CD4-positive, alpha-beta T cell (primary cell): ENCODE results near the gene PRTG. TPM values are rescaled to one million over a fixed set of nuclear protein-coding genes. Genes with fewer than 3 reads are reported as not detected.

Source experiments
- ATAC-seq: fragments of 200-7000 bp; cut with Tn5 transposase; one replicate; pipeline ENCODE4 v1.10.0; 2022; ENCODE audit warnings: mild to moderate bottlenecking; ENCODE audit not compliant: poor library complexity
- CTCF ChIA-PET: fragments of 350-600 bp; sonication (Branson Sonifier 250); formaldehyde crosslinking; loops from one replicate; lab custom pipeline; 2021; ENCODE audit warnings: antibody characterized with exemption, inconsistent platforms; lab: Charles Lee
- POLR2A ChIA-PET: fragments of 350-600 bp; sonication (Branson Sonifier 250); formaldehyde crosslinking; loops from one replicate; lab custom pipeline; 2021; ENCODE audit warnings: antibody characterized with exemption, inconsistent platforms; lab: Charles Lee
- DNase-seq, 14 experiments: peaks; one replicate each; pipeline ENCODE4 v3.0.0-alpha.2; 2013 to 2020; ENCODE audit warnings: mixed read lengths in 2 of 14
- H3K27ac ChIP-seq, 2 donors: one replicate each; pipeline versions ENCODE4 v1.5.1 to v1.7.0; 2013; ENCODE audit warnings: low read length in 2 of 2, low read depth in 1 of 2, mild to moderate bottlenecking in 1 of 2
- H3K27me3 ChIP-seq, 2 experiments: 1 replicate in 1 of 2; 2 replicates in 1 of 2; pipeline versions ENCODE4 v1.6.1 to v1.7.0; 2013; ENCODE audit warnings: low read length in 2 of 2, control low read depth in 1 of 2, mild to moderate bottlenecking in 1 of 2, moderate library complexity in 1 of 2; ENCODE audit not compliant: insufficient read depth in 2 of 2, control insufficient read depth in 1 of 2
- H3K36me3 ChIP-seq: one replicate; pipeline ENCODE4 v1.6.1; 2013; ENCODE audit warnings: low read length, control low read depth; ENCODE audit not compliant: insufficient read depth
- H3K4me1 ChIP-seq: one replicate; pipeline ENCODE4 v1.6.1; 2013; ENCODE audit warnings: low read length, control low read depth; ENCODE audit not compliant: insufficient read depth
- H3K4me3 ChIP-seq: one replicate; pipeline ENCODE4 v1.5.1; 2013; ENCODE audit warnings: mild to moderate bottlenecking, low read length, moderate library complexity
- H3K9me3 ChIP-seq, 2 experiments: 1 replicate in 1 of 2; 2 replicates in 1 of 2; pipeline versions ENCODE4 v1.6.1 to v1.7.0; 2013; ENCODE audit warnings: low read length in 2 of 2, mild to moderate bottlenecking in 2 of 2, control low read depth in 1 of 2, moderate library complexity in 1 of 2; ENCODE audit not compliant: control insufficient read depth in 1 of 2, insufficient read depth in 1 of 2
- H3K27ac Mint-ChIP-seq: one replicate; pipeline ENCODE4 v1.8.0; 2020; ENCODE audit warnings: mixed read lengths
- H3K27me3 Mint-ChIP-seq: one replicate; pipeline ENCODE4 v1.8.0; 2021; ENCODE audit warnings: mixed read lengths
- H3K36me3 Mint-ChIP-seq: one replicate; pipeline ENCODE4 v1.8.0; 2021; ENCODE audit warnings: low read depth, mixed read lengths
- H3K4me1 Mint-ChIP-seq: one replicate; pipeline ENCODE4 v1.8.0; 2021; ENCODE audit warnings: low read depth, mixed read lengths
- H3K4me3 Mint-ChIP-seq: one replicate; pipeline ENCODE4 v1.8.0; 2020; ENCODE audit warnings: mild to moderate bottlenecking, mixed read lengths
- H3K9me3 Mint-ChIP-seq: one replicate; pipeline ENCODE4 v1.8.0; 2020; ENCODE audit warnings: mixed read lengths
- intact Hi-C, 2 experiments: fragments of 100-400 bp; cut with DNase I in 1 of 2; cut with micrococcal nuclease in 1 of 2; formaldehyde crosslinking; loops; one replicate each; pipeline versions ENCODE4 v1.15.1 to v1.9.0; 2023 to 2025; cut with DNase I, micrococcal nuclease
- total RNA-seq, 174 experiments: library from RNA in 2 of 174; stranded (reverse) in 2 of 174; gene quantifications; one replicate each; pipeline ENCODE4 v1.2.3 and lab custom pipeline; 2021 to 2026
- TF ChIP-seq, protein P1 (sequence below): fragments of 200-600 bp; IDR thresholded peaks from one replicate; pipeline ENCODE4 v1.8.0; 2022; ENCODE audit warnings: antibody characterized with exemption, mild to moderate bottlenecking

The PRTG gene
- total RNA-seq, 2 experiments from 2014 or later, result not detected

DNA sequence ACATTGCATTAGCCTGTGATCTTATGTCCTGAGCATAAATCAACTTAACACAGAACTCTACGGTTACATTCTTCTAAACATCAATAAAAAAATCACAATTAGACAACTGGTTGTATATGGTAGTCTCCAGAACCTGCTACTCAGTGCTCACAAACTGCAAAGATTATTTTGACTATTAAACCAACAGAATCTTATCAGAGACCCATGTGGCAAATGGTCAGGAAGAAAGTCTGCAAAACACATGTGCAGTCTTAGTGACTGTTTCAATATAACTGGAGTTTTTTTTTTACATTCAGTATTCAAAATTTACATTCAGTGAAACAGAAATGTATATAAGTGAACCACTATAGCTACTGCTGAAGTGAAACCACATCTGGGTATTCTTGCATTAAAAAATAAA, 127.5 kb downstream of the PRTG start:
- no peaks in the 10 kb centered on the region for H3K36me3 ChIP-seq
- no peaks in the 10 kb centered on the region for H3K9me3 ChIP-seq
- CTCF ChIA-PET, result no interaction called here
- Mint-ChIP-seq H3K36me3 (no peaks in the 10 kb centered on the region), H3K27ac (no peak overlapping the region), H3K4me3 (no peak overlapping the region), H3K27me3 (peaks cover 59% of the 10 kb centered on the region), H3K4me1 (no peaks in the 10 kb centered on the region), H3K9me3 (no peaks in the 10 kb centered on the region)
- no peak for ATAC-seq
- POLR2A ChIA-PET, result no interaction called here
- no peaks in the 10 kb centered on the region for H3K4me1 ChIP-seq
- no peak overlapping the region for H3K27ac ChIP-seq
- DNase-seq, result no peak
- no peak overlapping the region for H3K4me3 ChIP-seq
- intact Hi-C loops, result no loop called here
- peaks cover 4 to 32% of the 10 kb centered on the region in 2 experiments for H3K27me3 ChIP-seq
- TF ChIP-seq, protein P1, sequence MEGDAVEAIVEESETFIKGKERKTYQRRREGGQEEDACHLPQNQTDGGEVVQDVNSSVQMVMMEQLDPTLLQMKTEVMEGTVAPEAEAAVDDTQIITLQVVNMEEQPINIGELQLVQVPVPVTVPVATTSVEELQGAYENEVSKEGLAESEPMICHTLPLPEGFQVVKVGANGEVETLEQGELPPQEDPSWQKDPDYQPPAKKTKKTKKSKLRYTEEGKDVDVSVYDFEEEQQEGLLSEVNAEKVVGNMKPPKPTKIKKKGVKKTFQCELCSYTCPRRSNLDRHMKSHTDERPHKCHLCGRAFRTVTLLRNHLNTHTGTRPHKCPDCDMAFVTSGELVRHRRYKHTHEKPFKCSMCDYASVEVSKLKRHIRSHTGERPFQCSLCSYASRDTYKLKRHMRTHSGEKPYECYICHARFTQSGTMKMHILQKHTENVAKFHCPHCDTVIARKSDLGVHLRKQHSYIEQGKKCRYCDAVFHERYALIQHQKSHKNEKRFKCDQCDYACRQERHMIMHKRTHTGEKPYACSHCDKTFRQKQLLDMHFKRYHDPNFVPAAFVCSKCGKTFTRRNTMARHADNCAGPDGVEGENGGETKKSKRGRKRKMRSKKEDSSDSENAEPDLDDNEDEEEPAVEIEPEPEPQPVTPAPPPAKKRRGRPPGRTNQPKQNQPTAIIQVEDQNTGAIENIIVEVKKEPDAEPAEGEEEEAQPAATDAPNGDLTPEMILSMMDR, result no peak

DNA sequence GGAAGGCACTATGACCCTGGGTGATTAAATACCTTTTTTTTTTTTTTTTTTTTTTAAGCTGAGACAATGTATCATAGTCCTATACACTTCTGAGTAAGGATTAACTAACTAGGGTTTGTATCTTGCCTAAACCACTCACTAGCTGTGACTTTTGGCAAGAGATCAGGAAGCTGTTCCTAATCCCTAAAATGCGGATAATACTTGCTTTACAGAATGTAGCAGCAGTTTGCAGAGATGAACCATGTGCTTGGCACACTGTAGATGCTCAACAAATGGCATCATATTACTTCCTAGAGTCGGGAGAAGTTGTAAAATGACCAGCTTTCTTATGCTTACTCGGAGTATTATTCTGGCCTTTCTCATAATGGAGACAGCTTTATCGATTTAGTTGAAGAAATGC, 129.2 kb downstream of the PRTG start:
- ChIA-PET POLR2A (no interaction called here), CTCF (no interaction called here)
- H3K4me1 ChIP-seq, result no peaks in the 10 kb centered on the region
- Mint-ChIP-seq H3K36me3 (no peaks in the 10 kb centered on the region), H3K27me3 (peaks cover 49% of the 10 kb centered on the region), H3K4me3 (no peak overlapping the region), H3K9me3 (no peaks in the 10 kb centered on the region), H3K4me1 (no peaks in the 10 kb centered on the region), H3K27ac (no peak overlapping the region)
- H3K36me3 ChIP-seq, result no peaks in the 10 kb centered on the region
- H3K9me3 ChIP-seq, result peaks cover 0 to 1% of the 10 kb centered on the region in 2 experiments
- peaks cover 4 to 29% of the 10 kb centered on the region in 2 experiments for H3K27me3 ChIP-seq
- H3K27ac ChIP-seq, result no peak overlapping the region
- TF ChIP-seq, protein P1, result no peak
- ATAC-seq (no peak), DNase-seq (no peak)
- H3K4me3 ChIP-seq, result no peak overlapping the region
- intact Hi-C loops, result no loop called here

GRCh38 chr15:55606214-55606613, 136.7 kb downstream of the PRTG start:
- peaks cover 17% of the 10 kb centered on the region for H3K27me3 Mint-ChIP-seq
- ATAC-seq, result no peak
- H3K4me1 ChIP-seq, result no peaks in the 10 kb centered on the region
- TF ChIP-seq, protein P1, result no peak
- H3K4me3 Mint-ChIP-seq, result no peak overlapping the region
- no peak overlapping the region for H3K27ac Mint-ChIP-seq
- peaks cover 0 to under 1% of the 10 kb centered on the region in 2 experiments for H3K27me3 ChIP-seq
- peaks cover 4% of the 10 kb centered on the region for H3K9me3 Mint-ChIP-seq
- H3K9me3 ChIP-seq, result peaks cover 0 to 16% of the 10 kb centered on the region in 2 experiments
- H3K27ac ChIP-seq, result no peak overlapping the region
- H3K36me3 ChIP-seq, result no peaks in the 10 kb centered on the region
- ChIA-PET CTCF (no interaction called here), POLR2A (no interaction called here)
- intact Hi-C loops, result no loop called here
- no peaks in the 10 kb centered on the region for H3K36me3 Mint-ChIP-seq
- no peaks in the 10 kb centered on the region for H3K4me1 Mint-ChIP-seq
- DNase-seq, result no peak
- H3K4me3 ChIP-seq, result no peak overlapping the region
